CD4-positive, alpha-beta T cell treated with Interleukin-10 for 1 hour (primary cell): Measurements from ENCODE around the gene USP24.

Experiments
- DNase-seq: peaks from one replicate; pipeline ENCODE4 v3.0.0-alpha.2; 2020

Gene USP24

GRCh38 chr1:55064861-55065263, 150.3 kb downstream of the USP24 start:
- no peak for DNase-seq

- no peak for DNase-seq
Observed at GRCh38 chr1:55064071-55064581, 151.0 kb downstream of the USP24 start.

DNA sequence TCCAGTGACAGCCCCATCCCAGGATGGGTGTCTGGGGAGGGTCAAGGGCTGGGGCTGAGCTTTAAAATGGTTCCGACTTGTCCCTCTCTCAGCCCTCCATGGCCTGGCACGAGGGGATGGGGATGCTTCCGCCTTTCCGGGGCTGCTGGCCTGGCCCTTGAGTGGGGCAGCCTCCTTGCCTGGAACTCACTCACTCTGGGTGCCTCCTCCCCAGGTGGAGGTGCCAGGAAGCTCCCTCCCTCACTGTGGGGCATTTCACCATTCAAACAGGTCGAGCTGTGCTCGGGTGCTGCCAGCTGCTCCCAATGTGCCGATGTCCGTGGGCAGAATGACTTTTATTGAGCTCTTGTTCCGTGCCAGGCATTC, 151.6 kb downstream of the USP24 start:
- no peak for DNase-seq

GRCh38 chr1:55062801-55063576, 152.2 kb downstream of the USP24 start:
- no peak for DNase-seq

- DNase-seq, result no peak
Observed at GRCh38 chr1:55061706-55062321, 153.3 kb downstream of the USP24 start.

DNA sequence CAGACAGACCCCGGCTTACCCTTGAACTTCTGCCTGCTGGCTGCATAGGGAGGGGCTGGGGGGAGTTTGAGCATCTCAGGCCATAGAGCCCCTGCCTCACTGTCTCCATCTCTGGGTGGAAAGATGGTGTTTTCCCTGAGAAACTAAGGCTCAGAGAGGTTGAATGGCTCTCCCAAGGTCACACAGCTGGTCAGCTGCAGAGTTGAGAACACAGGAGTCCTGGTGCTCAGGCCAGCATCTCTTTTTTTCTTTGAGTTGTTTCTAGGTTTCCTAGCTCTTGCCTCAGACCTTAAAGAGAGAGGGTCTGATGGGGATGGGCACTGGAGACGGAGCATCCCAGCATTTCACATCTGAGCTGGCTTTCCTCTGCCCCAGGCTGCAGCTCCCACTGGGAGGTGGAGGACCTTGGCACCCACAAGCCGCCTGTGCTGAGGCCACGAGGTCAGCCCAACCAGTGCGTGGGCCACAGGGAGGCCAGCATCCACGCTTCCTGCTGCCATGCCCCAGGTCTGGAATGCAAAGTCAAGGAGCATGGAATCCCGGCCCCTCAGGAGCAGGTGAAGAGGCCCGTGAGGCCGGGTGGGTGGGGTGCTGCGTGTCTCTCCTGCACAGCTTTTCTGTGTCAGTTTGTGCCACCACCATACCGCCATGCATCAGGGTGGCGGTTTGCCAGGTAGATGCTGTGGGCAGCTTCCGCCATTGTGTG, 154.0 kb downstream of the USP24 start:
- no peak for DNase-seq

GRCh38 chr1:55060133-55060999, 154.8 kb downstream of the USP24 start:
- no peak for DNase-seq

GRCh38 chr1:55059302-55060132, 155.6 kb downstream of the USP24 start:
- no peak for DNase-seq

GRCh38 chr1:55057956-55058298, 157.2 kb downstream of the USP24 start:
- no peak for DNase-seq

GRCh38 chr1:55057270-55057955, 157.8 kb downstream of the USP24 start:
- DNase-seq, result no peak

- DNase-seq, result no peak
Observed at GRCh38 chr1:55056632-55056992, 158.6 kb downstream of the USP24 start.

DNA sequence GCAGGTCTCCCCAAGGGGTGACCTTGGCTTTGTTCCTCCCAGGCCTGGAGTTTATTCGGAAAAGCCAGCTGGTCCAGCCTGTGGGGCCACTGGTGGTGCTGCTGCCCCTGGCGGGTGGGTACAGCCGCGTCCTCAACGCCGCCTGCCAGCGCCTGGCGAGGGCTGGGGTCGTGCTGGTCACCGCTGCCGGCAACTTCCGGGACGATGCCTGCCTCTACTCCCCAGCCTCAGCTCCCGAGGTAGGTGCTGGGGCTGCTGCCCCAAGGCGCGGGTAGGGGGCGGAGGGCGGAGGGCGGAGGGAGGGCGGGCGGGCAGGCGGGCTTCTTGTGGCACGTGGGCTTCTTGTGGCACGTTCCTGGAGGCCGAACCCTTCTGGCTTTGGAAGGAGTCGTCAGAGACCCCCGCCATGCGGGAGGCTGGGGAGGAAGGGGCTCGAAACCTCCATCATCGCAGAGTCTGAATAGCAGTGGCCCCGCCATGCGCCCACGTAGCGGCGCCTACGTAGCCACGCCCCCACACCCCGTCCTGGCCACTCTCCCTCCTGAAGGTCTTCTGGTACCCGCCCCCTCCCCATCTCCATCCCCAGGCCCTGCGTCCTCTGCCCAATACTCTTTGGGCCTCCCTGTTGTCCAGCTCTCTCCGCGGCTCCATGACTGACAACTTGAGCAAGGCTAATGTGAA, 159.1 kb downstream of the USP24 start:
- DNase-seq, result no peak

GRCh38 chr1:55055084-55055882, 159.9 kb downstream of the USP24 start:
- no peak for DNase-seq

- DNase-seq, result no peak
Observed at GRCh38 chr1:55054396-55054795, 160.8 kb downstream of the USP24 start.

GRCh38 chr1:55053265-55053954, 161.8 kb downstream of the USP24 start:
- DNase-seq, result no peak

- no peak for DNase-seq
Observed at GRCh38 chr1:55052221-55053142, 162.7 kb downstream of the USP24 start.

DNA sequence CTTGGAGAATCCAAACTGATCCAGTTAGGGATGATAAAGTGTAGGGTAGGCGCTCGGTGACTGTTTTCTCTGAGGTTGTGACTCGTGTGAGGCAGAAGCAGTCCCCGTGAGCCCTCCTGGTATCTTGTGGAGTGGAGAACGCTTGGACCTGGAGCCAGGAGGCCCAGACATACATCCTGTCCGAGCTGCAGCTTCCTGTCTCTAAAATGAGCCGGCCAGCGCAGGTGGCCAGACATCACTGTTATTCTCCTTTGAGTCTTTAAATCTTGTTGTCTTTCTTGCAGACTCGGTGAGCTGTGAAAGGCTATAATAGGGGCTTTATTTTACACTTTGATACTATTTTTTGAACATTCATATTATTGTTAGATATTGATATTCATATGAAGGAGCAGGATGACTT, 163.5 kb downstream of the USP24 start:
- DNase-seq, result no peak

DNA sequence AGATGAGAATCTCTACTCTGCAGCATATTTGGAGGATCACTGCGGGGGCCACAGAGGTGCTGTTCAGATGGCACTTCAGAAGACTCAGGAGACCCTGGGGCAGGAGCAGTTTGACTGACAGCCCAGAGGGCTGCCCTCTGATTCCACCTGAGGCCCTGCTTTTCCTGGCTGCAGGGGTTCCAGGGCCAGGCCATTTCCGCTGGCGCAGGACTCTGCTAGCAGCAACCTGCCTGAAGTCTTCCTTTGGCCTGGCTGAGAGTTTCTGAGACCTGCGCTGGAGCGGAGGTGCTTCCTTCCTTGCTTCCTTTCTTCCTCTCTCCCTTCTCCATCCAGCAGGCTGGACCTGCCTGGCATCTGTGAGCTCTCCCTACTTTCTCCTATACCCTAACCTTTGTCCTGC, 164.0 kb downstream of the USP24 start:
- no peak for DNase-seq
